ENCODE results near the gene COL15A1.

COL15A1 gene

DNA sequence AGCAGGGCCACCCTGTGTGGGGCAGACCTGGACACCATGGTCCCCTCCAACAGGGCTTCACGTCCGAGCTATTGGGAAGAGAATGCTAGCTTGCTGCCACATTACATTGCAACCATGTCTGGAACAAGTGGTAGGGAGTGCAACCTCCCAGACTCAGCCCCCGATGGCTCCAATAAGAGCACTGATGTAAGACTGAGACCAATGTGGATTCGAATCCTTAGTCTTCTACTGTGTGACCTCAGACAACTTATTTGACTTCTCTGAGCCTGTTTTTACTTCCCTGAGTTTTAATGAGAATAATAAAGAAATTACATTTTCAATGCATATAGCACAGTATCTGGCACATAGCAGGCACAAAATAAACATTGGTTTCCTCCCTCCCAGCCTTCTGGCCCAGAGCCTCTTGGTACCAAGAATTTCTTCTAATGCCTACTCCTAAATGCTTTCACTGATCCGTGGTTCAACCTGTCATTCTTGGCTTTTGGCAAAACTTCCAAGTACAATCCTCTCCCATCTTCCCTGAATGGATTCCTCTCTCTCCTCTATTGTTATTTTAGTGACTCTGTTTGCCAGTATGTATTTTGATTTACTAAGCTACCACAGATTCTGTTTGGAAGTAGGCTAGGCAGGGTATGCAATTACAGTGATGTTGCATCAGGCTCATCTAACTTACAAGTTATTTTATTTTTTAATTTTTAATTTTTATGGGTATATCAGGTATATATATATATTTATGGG, 34.6 kb upstream of the COL15A1 start:
- TF ChIP-seq POLR2AphosphoS5 (IDR thresholded peaks at IDR 0.05; ENCODE audit: low read depth, low read length), result no peak
- TF ChIP-seq SIN3A (IDR thresholded peaks at IDR 0.05; ENCODE audit: borderline replicate concordance, insufficient read depth, low read length), result no peak

DNA sequence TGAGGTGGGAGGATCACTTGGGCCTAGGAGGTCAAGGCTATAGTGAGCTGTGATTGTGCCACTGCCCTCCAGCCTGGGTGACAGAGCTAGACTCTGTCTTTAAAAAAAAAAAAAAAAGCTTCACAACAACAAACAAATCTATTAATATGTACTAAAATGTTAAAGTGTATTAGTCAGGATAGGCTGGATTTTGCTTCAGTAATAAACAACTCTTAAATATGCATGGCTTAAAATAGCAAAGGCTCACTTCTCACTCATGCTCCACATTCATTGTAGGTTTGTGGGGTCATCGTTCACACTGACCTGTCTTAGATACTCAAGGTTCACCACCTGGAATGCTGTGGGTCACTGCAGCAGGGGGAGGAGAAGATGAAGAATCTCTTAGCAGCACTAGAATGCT, 33.8 kb upstream of the COL15A1 start:
- TF ChIP-seq FOXP2 (optimal IDR thresholded peaks at IDR 0.05; ENCODE audit: borderline replicate concordance, extremely low read depth, extremely low read length, insufficient read depth), result no peak
- no peak for TF ChIP-seq POLR2AphosphoS5 (IDR thresholded peaks at IDR 0.05; ENCODE audit: low read depth, low read length)
- TF ChIP-seq, protein P1, sequence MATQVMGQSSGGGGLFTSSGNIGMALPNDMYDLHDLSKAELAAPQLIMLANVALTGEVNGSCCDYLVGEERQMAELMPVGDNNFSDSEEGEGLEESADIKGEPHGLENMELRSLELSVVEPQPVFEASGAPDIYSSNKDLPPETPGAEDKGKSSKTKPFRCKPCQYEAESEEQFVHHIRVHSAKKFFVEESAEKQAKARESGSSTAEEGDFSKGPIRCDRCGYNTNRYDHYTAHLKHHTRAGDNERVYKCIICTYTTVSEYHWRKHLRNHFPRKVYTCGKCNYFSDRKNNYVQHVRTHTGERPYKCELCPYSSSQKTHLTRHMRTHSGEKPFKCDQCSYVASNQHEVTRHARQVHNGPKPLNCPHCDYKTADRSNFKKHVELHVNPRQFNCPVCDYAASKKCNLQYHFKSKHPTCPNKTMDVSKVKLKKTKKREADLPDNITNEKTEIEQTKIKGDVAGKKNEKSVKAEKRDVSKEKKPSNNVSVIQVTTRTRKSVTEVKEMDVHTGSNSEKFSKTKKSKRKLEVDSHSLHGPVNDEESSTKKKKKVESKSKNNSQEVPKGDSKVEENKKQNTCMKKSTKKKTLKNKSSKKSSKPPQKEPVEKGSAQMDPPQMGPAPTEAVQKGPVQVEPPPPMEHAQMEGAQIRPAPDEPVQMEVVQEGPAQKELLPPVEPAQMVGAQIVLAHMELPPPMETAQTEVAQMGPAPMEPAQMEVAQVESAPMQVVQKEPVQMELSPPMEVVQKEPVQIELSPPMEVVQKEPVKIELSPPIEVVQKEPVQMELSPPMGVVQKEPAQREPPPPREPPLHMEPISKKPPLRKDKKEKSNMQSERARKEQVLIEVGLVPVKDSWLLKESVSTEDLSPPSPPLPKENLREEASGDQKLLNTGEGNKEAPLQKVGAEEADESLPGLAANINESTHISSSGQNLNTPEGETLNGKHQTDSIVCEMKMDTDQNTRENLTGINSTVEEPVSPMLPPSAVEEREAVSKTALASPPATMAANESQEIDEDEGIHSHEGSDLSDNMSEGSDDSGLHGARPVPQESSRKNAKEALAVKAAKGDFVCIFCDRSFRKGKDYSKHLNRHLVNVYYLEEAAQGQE (IDR thresholded peaks at IDR 0.05; ENCODE audit: insufficient read depth in 1 of 2, low read depth in 2 of 2, low read length in 2 of 2), result no peak

DNA sequence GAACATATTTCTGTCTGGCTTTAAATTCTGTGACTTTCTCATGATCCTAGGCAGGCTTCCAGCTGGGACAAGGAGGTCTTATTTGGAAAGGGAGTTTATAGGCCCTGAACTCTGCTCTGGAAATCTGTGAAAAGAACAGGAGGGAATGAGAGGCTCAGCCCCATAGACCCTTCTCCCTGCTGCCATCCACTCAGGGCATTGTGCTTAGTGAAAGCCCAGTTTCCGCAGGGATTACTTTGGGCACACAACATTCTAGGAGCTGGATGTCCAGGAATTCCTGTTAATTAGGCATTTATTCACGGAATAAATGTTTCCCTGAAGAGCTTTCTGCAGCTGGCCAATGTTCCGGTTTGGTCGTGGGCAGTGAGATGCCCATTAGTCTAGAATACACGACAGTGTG, 32.7 kb upstream of the COL15A1 start:
- TF ChIP-seq, protein P1 (IDR thresholded peaks at IDR 0.05; ENCODE audit: insufficient read depth in 1 of 2, low read depth in 2 of 2, low read length in 2 of 2), result no peak
- TF ChIP-seq SIN3A (IDR thresholded peaks at IDR 0.05; ENCODE audit: borderline replicate concordance, insufficient read depth, low read length) (no peak), POLR2AphosphoS5 (IDR thresholded peaks at IDR 0.05; ENCODE audit: low read depth, low read length) (no peak), TAF1 (IDR thresholded peaks at IDR 0.05; ENCODE audit: borderline replicate concordance, insufficient read depth, low read length) (no peak)

DNA sequence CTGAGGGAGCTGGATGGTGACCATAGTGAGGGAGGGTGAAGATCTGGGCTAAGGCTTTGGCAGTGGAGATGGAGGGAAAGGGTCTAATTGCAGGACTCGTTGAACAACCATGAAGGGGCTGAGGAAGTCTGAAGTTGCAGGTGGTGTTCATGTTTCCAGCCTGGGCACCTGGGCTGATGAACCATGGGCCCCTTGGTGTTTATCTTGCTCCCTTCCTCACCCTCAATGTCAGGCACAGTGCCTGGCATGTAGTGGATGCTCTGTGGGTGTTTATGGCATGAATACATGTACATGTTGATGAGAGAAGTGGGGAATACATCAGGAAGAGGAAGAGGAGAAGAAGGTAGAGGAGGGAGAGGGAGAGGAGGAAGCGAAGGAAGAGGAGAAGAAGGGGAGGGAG, 31.3 kb upstream of the COL15A1 start:
- TF ChIP-seq, protein P1 (IDR thresholded peaks at IDR 0.05; ENCODE audit: insufficient read depth in 1 of 2, low read depth in 2 of 2, low read length in 2 of 2), result no peak
- no peak for TF ChIP-seq SIN3A (IDR thresholded peaks at IDR 0.05; ENCODE audit: borderline replicate concordance, insufficient read depth, low read length)

DNA sequence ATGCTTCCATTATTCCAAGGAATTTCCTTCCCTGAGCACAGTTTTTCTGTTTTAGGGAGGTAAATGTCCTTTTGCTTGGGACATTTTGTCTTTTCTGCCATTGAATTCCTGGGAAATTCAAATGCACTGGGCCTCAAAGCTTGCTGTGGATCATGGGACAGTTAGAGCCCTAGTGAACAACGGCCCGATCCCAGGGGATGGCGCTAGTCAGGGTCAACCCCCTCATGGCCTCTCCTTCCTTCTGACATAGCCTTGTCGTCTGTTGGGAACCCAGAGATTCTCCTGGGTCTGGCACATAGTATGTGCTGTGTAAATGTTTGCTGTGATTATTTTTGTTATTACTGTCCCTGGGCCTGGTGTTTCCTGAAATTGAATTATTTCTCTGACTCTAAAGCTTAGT, 30.7 kb upstream of the COL15A1 start:
- TF ChIP-seq, protein P1 (IDR thresholded peaks at IDR 0.05; ENCODE audit: insufficient read depth in 1 of 2, low read depth in 2 of 2, low read length in 2 of 2), result no peak
- no peak for TF ChIP-seq SIN3A (IDR thresholded peaks at IDR 0.05; ENCODE audit: borderline replicate concordance, insufficient read depth, low read length)
- TF ChIP-seq FOXP2 (optimal IDR thresholded peaks at IDR 0.05; ENCODE audit: borderline replicate concordance, extremely low read depth, extremely low read length, insufficient read depth), result no peak
- TF ChIP-seq POLR2AphosphoS5 (IDR thresholded peaks at IDR 0.05; ENCODE audit: low read depth, low read length), result no peak
- no peak for TF ChIP-seq TAF1 (IDR thresholded peaks at IDR 0.05; ENCODE audit: borderline replicate concordance, insufficient read depth, low read length)
